ENCODE data around the gene SSBP2.

GRCh38 chr5:81402192-81402930 lies 348.5 kb downstream of the SSBP2 start:
- no peak for TF ChIP-seq POLR2AphosphoS5 (IDR thresholded peaks at IDR 0.05; ENCODE audit: low read depth, low read length)
- no peak for TF ChIP-seq SIN3A (IDR thresholded peaks at IDR 0.05; ENCODE audit: borderline replicate concordance, insufficient read depth, low read length)
- TF ChIP-seq, protein P1, sequence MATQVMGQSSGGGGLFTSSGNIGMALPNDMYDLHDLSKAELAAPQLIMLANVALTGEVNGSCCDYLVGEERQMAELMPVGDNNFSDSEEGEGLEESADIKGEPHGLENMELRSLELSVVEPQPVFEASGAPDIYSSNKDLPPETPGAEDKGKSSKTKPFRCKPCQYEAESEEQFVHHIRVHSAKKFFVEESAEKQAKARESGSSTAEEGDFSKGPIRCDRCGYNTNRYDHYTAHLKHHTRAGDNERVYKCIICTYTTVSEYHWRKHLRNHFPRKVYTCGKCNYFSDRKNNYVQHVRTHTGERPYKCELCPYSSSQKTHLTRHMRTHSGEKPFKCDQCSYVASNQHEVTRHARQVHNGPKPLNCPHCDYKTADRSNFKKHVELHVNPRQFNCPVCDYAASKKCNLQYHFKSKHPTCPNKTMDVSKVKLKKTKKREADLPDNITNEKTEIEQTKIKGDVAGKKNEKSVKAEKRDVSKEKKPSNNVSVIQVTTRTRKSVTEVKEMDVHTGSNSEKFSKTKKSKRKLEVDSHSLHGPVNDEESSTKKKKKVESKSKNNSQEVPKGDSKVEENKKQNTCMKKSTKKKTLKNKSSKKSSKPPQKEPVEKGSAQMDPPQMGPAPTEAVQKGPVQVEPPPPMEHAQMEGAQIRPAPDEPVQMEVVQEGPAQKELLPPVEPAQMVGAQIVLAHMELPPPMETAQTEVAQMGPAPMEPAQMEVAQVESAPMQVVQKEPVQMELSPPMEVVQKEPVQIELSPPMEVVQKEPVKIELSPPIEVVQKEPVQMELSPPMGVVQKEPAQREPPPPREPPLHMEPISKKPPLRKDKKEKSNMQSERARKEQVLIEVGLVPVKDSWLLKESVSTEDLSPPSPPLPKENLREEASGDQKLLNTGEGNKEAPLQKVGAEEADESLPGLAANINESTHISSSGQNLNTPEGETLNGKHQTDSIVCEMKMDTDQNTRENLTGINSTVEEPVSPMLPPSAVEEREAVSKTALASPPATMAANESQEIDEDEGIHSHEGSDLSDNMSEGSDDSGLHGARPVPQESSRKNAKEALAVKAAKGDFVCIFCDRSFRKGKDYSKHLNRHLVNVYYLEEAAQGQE (IDR thresholded peaks at IDR 0.05; ENCODE audit: insufficient read depth in 1 of 2, low read depth in 2 of 2, low read length in 2 of 2), result no peak
- TF ChIP-seq TAF1 (IDR thresholded peaks at IDR 0.05; ENCODE audit: borderline replicate concordance, insufficient read depth, low read length), result no peak

All from PFSK-1 (cell line).